Caco-2 (cell line): Measurements from ENCODE around the gene KCNC1. TPM values are rescaled to one million over a fixed set of nuclear protein-coding genes. Genes with fewer than 3 reads are reported as not detected.

Source experiments
- BruUV-seq: library from RNA; stranded (reverse); fragments of 400-500 nt; replicated peaks from 2 replicates; lab custom pipeline; 2021; lab: Mats Ljungman, UMichigan
- CTCF ChIA-PET: fragments of 300-600 bp; sonication (Branson Sonifier 250); formaldehyde crosslinking; loops from one replicate; lab custom pipeline; 2022; ENCODE audit warnings: antibody characterized with exemption; lab: Charles Lee
- POLR2A ChIA-PET: fragments of 300-600 bp; sonication (Branson Sonifier 250); formaldehyde crosslinking; loops from one replicate; lab custom pipeline; 2022; ENCODE audit warnings: antibody characterized with exemption; lab: Charles Lee
- DNase-seq, 2 experiments: peaks; one replicate each; pipeline versions ENCODE4 v3.0.0 to v3.0.0-alpha.2; 2020 to 2022
- H3K27me3 ChIP-seq: replicated peaks from 2 replicates; pipeline ENCODE4 v1.6.0; 2011; ENCODE audit warnings: low read length; ENCODE audit not compliant: control insufficient read depth, insufficient read depth
- H3K36me3 ChIP-seq: 2 replicates; pipeline ENCODE4 v1.5.1; 2011; ENCODE audit warnings: low read length; ENCODE audit not compliant: control insufficient read depth, insufficient read depth
- H3K4me1 ChIP-seq: fragments of 250-450 bp; sonication (Bioruptor Pico); 2 replicates; pipeline ENCODE4 v1.5.1; 2020; ENCODE audit warnings: mild to moderate bottlenecking
- H3K4me3 ChIP-seq: 2 replicates; pipeline ENCODE4 v1.5.1; 2011; ENCODE audit warnings: low read depth, mild to moderate bottlenecking, control low read depth, low read length
- H3K9me3 ChIP-seq: fragments of 250-450 bp; sonication (Bioruptor Pico); 2 replicates; pipeline ENCODE4 v1.5.1; 2020; ENCODE audit warnings: mild to moderate bottlenecking, moderate library complexity
- H3K27ac Mint-ChIP-seq: one replicate; pipeline ENCODE4 v1.8.0; 2022; ENCODE audit warnings: mixed read lengths; ENCODE audit not compliant: unreplicated experiment
- H3K27me3 Mint-ChIP-seq: one replicate; pipeline ENCODE4 v1.8.0; 2022; ENCODE audit warnings: mixed read lengths; ENCODE audit not compliant: insufficient read depth, unreplicated experiment
- H3K36me3 Mint-ChIP-seq: one replicate; pipeline ENCODE4 v1.8.0; 2022; ENCODE audit warnings: mild to moderate bottlenecking, mixed read lengths; ENCODE audit not compliant: insufficient read depth, unreplicated experiment
- H3K4me1 Mint-ChIP-seq: one replicate; pipeline ENCODE4 v1.8.0; 2022; ENCODE audit warnings: low read depth, mixed read lengths; ENCODE audit not compliant: unreplicated experiment
- H3K4me3 Mint-ChIP-seq: one replicate; pipeline ENCODE4 v1.8.0; 2022; ENCODE audit warnings: mild to moderate bottlenecking, moderate library complexity, mixed read lengths; ENCODE audit not compliant: unreplicated experiment
- H3K9me3 Mint-ChIP-seq: one replicate; pipeline ENCODE4 v1.8.0; 2022; ENCODE audit warnings: mixed read lengths; ENCODE audit not compliant: unreplicated experiment
- CTCF ChIP-seq, 2 experiments: fragments of 200-600 bp in 1 of 2; IDR thresholded peaks; 1 replicate in 1 of 2; 2 replicates in 1 of 2; pipeline versions ENCODE4 v1.5.1 to v1.8.0; 2011 to 2022; ENCODE audit warnings: antibody characterized with exemption in 1 of 2, control low read depth in 1 of 2, inconsistent platforms in 1 of 2, low read depth in 1 of 2, low read length in 1 of 2, mild to moderate bottlenecking in 1 of 2, moderate library complexity in 1 of 2; ENCODE audit not compliant: insufficient read depth in 1 of 2, severe bottlenecking in 1 of 2, unreplicated experiment in 1 of 2
- intact Hi-C: fragments of 100-400 bp; cut with micrococcal nuclease; formaldehyde crosslinking; loops from one replicate; pipeline ENCODE4 v1.10.0; 2022; ENCODE audit not compliant: unreplicated experiment
- total RNA-seq: library from RNA; stranded (reverse); gene quantifications from 2 replicates; pipeline ENCODE4 v1.2.3, GENCODE V29; 2022

Gene KCNC1
- total RNA-seq, 1 experiment from 2014 or later, result 0.07 TPM

GRCh38 chr11:17780668-17781067 lies 46.1 kb downstream of the KCNC1 start:
- no peak for TF ChIP-seq CTCF (IDR thresholded peaks at IDR 0.05; ENCODE audit: insufficient read depth in 1 of 2, low read depth in 1 of 2, low read length in 1 of 2, severe bottlenecking in 1 of 2, unreplicated experiment in 1 of 2)
- no TSS peak for BruUV-seq
- H3K4me1 Mint-ChIP-seq, result no peaks in the 10 kb centered on the region
- ChIA-PET CTCF (no interaction called here), POLR2A (no interaction called here)
- no peak overlapping the region for H3K4me3 Mint-ChIP-seq
- H3K4me1 ChIP-seq, result no peaks in the 10 kb centered on the region
- no peaks in the 10 kb centered on the region for H3K36me3 ChIP-seq
- no peak for DNase-seq
- no peak overlapping the region for H3K27ac Mint-ChIP-seq
- no peaks in the 10 kb centered on the region for H3K9me3 Mint-ChIP-seq
- intact Hi-C loops, result no loop called here
- peaks cover 15% of the 10 kb centered on the region for H3K27me3 Mint-ChIP-seq
- H3K4me3 ChIP-seq, result no peak overlapping the region
- peaks cover 2% of the 10 kb centered on the region for H3K27me3 ChIP-seq
- no peaks in the 10 kb centered on the region for H3K9me3 ChIP-seq
- H3K36me3 Mint-ChIP-seq, result no peaks in the 10 kb centered on the region

- no TSS peak for BruUV-seq
- ChIA-PET CTCF (no interaction called here), POLR2A (no interaction called here)
- Histone ChIP-seq H3K27me3 (peaks cover 2% of the 10 kb centered on the region), H3K9me3 (no peaks in the 10 kb centered on the region), H3K36me3 (no peaks in the 10 kb centered on the region), H3K4me1 (no peaks in the 10 kb centered on the region), H3K4me3 (no peak overlapping the region)
- Mint-ChIP-seq H3K4me3 (no peak overlapping the region), H3K4me1 (no peaks in the 10 kb centered on the region), H3K9me3 (no peaks in the 10 kb centered on the region), H3K36me3 (no peaks in the 10 kb centered on the region), H3K27ac (no peak overlapping the region), H3K27me3 (peaks cover 12% of the 10 kb centered on the region)
- intact Hi-C loops, result no loop called here
- DNase-seq, result no peak
- TF ChIP-seq CTCF (IDR thresholded peaks at IDR 0.05; ENCODE audit: insufficient read depth in 1 of 2, low read depth in 1 of 2, low read length in 1 of 2, severe bottlenecking in 1 of 2, unreplicated experiment in 1 of 2), result no peak
Measured at GRCh38 chr11:17781221-17781620, 46.6 kb downstream of the KCNC1 start.

- Mint-ChIP-seq H3K4me1 (no peaks in the 10 kb centered on the region), H3K36me3 (no peaks in the 10 kb centered on the region), H3K4me3 (no peak overlapping the region), H3K27me3 (peaks cover 12% of the 10 kb centered on the region), H3K27ac (no peak overlapping the region), H3K9me3 (no peaks in the 10 kb centered on the region)
- H3K9me3 ChIP-seq, result no peaks in the 10 kb centered on the region
- H3K27me3 ChIP-seq, result peaks cover 2% of the 10 kb centered on the region
- H3K4me3 ChIP-seq, result no peak overlapping the region
- no peaks in the 10 kb centered on the region for H3K4me1 ChIP-seq
- CTCF ChIA-PET, result no interaction called here
- intact Hi-C loops, result no loop called here
- DNase-seq, result no peak
- POLR2A ChIA-PET, result no interaction called here
- TF ChIP-seq CTCF (IDR thresholded peaks at IDR 0.05; ENCODE audit: insufficient read depth in 1 of 2, low read depth in 1 of 2, low read length in 1 of 2, severe bottlenecking in 1 of 2, unreplicated experiment in 1 of 2), result no peak
- no TSS peak for BruUV-seq
- H3K36me3 ChIP-seq, result no peaks in the 10 kb centered on the region
Measured at GRCh38 chr11:17781626-17782025, 47.0 kb downstream of the KCNC1 start.
